ENCODE results near the gene SMYD3. TPM values are rescaled to one million over a fixed set of nuclear protein-coding genes. Genes with fewer than 3 reads are reported as not detected.

The SMYD3 gene
- total and polyA plus RNA-seq, 2 donors (not counting 1 experiment from before 2014, with no cell fraction given), result 9.7 to 37.2 TPM

DNA sequence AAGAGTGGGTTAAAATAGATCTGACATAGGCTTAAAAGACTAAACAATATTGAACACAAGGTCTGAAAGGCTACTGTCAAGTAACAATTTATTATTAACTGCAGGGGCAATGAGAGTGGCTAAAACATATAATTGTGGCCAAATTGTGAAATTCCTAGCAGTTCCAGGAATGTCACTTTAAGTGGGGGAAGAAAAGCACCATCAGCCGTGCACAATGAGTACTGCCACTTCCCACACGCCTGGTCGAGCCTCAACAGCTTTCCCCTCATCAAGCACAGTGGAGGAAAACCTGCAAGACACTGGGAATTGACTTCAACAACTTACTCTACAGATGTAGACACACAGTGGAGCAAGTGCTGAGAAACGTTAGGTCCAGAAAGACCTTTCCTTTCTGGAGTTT, 42.6 kb upstream of the SMYD3 start:
- Histone ChIP-seq H3K27ac (ENCODE audit: low read length in 2 of 2) (no peak overlapping the region), H4K20me1 (ENCODE audit: control insufficient read depth, insufficient read depth, low read length, poor library complexity, severe bottlenecking) (peaks cover 18% of the 10 kb centered on the region), H3K9ac (ENCODE audit: low read length) (no peak overlapping the region), H2AFZ (ENCODE audit: insufficient read depth, low read depth, low read length, poor library complexity, severe bottlenecking) (no peak overlapping the region), H3K27me3 (replicated peaks in 1 of 4; ENCODE audit: control extremely low read depth in 1 of 4, control insufficient read depth in 3 of 4, insufficient read depth in 4 of 4, low read length in 3 of 4) (no peaks in the 10 kb centered on the region), H3K9me3 (ENCODE audit: control extremely low read depth in 1 of 3, control insufficient read depth in 2 of 3, insufficient read depth in 1 of 3, low read length in 2 of 3) (no peaks in the 10 kb centered on the region), H3K79me2 (ENCODE audit: control insufficient read depth, insufficient read depth, low read length) (peaks cover 27% of the 10 kb centered on the region), H3K4me2 (replicated peaks; ENCODE audit: low read depth, low read length, poor library complexity, severe bottlenecking) (no peak overlapping the region), H3K36me3 (replicated peaks in 1 of 2; ENCODE audit: control extremely low read depth in 1 of 2, control insufficient read depth in 1 of 2, extremely low read depth in 1 of 2, insufficient read depth in 2 of 2, low read length in 1 of 2) (peaks cover 12 to 56% of the 10 kb centered on the region in 2 experiments), H3K4me1 (ENCODE audit: control insufficient read depth in 2 of 2, insufficient read depth in 2 of 2, low read length in 2 of 2) (no peaks in the 10 kb centered on the region), H3K4me3 (ENCODE audit: control extremely low read depth in 1 of 5, extremely low read depth in 1 of 5, insufficient read depth in 1 of 5, low read depth in 2 of 5, low read length in 4 of 5) (no peak overlapping the region)
- intact Hi-C loops (cut with micrococcal nuclease), result no loop called here
- H3K4me3 Mint-ChIP-seq, result no peak overlapping the region
- POLR2A ChIA-PET, result no interaction called here
- H3K4me1 Mint-ChIP-seq, result peaks cover 1% of the 10 kb centered on the region
- no peak overlapping the region for H3K27ac Mint-ChIP-seq
- TF ChIP-seq EZH2 (IDR thresholded peaks at IDR 0.05; ENCODE audit: borderline replicate concordance, insufficient read depth, low read depth, low read length, poor library complexity, severe bottlenecking), result no peak
- TF ChIP-seq, protein P1, sequence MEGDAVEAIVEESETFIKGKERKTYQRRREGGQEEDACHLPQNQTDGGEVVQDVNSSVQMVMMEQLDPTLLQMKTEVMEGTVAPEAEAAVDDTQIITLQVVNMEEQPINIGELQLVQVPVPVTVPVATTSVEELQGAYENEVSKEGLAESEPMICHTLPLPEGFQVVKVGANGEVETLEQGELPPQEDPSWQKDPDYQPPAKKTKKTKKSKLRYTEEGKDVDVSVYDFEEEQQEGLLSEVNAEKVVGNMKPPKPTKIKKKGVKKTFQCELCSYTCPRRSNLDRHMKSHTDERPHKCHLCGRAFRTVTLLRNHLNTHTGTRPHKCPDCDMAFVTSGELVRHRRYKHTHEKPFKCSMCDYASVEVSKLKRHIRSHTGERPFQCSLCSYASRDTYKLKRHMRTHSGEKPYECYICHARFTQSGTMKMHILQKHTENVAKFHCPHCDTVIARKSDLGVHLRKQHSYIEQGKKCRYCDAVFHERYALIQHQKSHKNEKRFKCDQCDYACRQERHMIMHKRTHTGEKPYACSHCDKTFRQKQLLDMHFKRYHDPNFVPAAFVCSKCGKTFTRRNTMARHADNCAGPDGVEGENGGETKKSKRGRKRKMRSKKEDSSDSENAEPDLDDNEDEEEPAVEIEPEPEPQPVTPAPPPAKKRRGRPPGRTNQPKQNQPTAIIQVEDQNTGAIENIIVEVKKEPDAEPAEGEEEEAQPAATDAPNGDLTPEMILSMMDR (IDR thresholded peaks at IDR 0.05), result no peak
- no peaks in the 10 kb centered on the region for H3K9me3 Mint-ChIP-seq (ENCODE audit: insufficient read depth)
- H3K27me3 Mint-ChIP-seq, result no peaks in the 10 kb centered on the region
- no peak for DNase-seq
- CTCF ChIA-PET, result no interaction called here
- no peak for ATAC-seq (ENCODE audit: low read depth)
- no CpG with 5 or more reads among the region's 4 CpGs for WGBS (ENCODE audit: insufficient coverage)

DNA sequence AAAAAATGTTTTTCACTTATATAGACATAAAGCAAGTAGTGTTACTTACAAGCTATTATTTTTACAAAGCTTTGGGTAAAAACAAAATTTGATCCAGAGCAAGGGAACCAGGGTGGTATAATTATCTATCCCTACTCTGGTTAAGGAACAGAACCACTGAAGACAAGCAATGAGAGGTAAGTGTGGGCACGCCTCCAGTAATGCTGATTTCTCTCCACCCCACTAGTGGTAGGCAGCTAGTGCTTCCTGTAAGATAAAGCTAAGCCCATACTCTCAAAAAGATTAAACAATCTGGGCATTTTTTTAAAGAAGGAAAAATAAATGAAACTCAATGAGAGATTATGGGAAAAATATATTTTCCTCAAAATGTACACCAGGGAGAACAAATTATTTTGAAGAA, 36.9 kb upstream of the SMYD3 start:
- intact Hi-C loops (cut with micrococcal nuclease), result no loop called here
- Mint-ChIP-seq H3K27ac (no peak overlapping the region), H3K4me1 (no peaks in the 10 kb centered on the region), H3K9me3 (ENCODE audit: insufficient read depth) (no peaks in the 10 kb centered on the region), H3K27me3 (no peaks in the 10 kb centered on the region), H3K4me3 (no peak overlapping the region)
- no peak overlapping the region for H3K4me3 ChIP-seq (ENCODE audit: control extremely low read depth in 1 of 5, extremely low read depth in 1 of 5, insufficient read depth in 1 of 5, low read depth in 2 of 5, low read length in 4 of 5)
- DNase-seq (no peak), ATAC-seq (ENCODE audit: low read depth) (no peak)
- no peaks in the 10 kb centered on the region for H3K9me3 ChIP-seq (ENCODE audit: control extremely low read depth in 1 of 3, control insufficient read depth in 2 of 3, insufficient read depth in 1 of 3, low read length in 2 of 3)
- H4K20me1 ChIP-seq (ENCODE audit: control insufficient read depth, insufficient read depth, low read length, poor library complexity, severe bottlenecking), result peaks cover 5% of the 10 kb centered on the region
- TF ChIP-seq, protein P1 (IDR thresholded peaks at IDR 0.05), result no peak
- TF ChIP-seq EZH2 (IDR thresholded peaks at IDR 0.05; ENCODE audit: borderline replicate concordance, insufficient read depth, low read depth, low read length, poor library complexity, severe bottlenecking), result no peak
- no peaks in the 10 kb centered on the region for H3K27me3 ChIP-seq (replicated peaks in 1 of 4; ENCODE audit: control extremely low read depth in 1 of 4, control insufficient read depth in 3 of 4, insufficient read depth in 4 of 4, low read length in 3 of 4)
- no peaks in the 10 kb centered on the region for H3K4me1 ChIP-seq (ENCODE audit: control insufficient read depth in 2 of 2, insufficient read depth in 2 of 2, low read length in 2 of 2)
- H3K27ac ChIP-seq (ENCODE audit: low read length in 2 of 2), result no peak overlapping the region
- CTCF ChIA-PET, result no interaction called here
- no CpG with 5 or more reads among the region's 1 CpG for WGBS (ENCODE audit: insufficient coverage)
- no peak overlapping the region for H3K9ac ChIP-seq (ENCODE audit: low read length)
- H3K4me2 ChIP-seq (replicated peaks; ENCODE audit: low read depth, low read length, poor library complexity, severe bottlenecking), result no peak overlapping the region
- H3K79me2 ChIP-seq (ENCODE audit: control insufficient read depth, insufficient read depth, low read length), result no peaks in the 10 kb centered on the region
- H3K36me3 ChIP-seq (replicated peaks in 1 of 2; ENCODE audit: control extremely low read depth in 1 of 2, control insufficient read depth in 1 of 2, extremely low read depth in 1 of 2, insufficient read depth in 2 of 2, low read length in 1 of 2), result peaks cover 9 to 55% of the 10 kb centered on the region in 2 experiments
- H2AFZ ChIP-seq (ENCODE audit: insufficient read depth, low read depth, low read length, poor library complexity, severe bottlenecking), result no peak overlapping the region
- POLR2A ChIA-PET, result no interaction called here
